Ectodermal cell (in vitro differentiated cells): ENCODE results near the gene SORBS2.

Experiments
- H3K27ac ChIP-seq: 2 replicates; pipeline ENCODE4 v1.7.0; 2013; ENCODE audit warnings: mild to moderate bottlenecking, low read depth, low read length; ENCODE audit not compliant: insufficient read depth, poor library complexity, severe bottlenecking
- H3K27me3 ChIP-seq: 2 replicates; pipeline ENCODE4 v1.7.0; 2013; ENCODE audit warnings: mild to moderate bottlenecking, low read length; ENCODE audit not compliant: insufficient read depth, control insufficient read depth, poor library complexity, severe bottlenecking
- H3K36me3 ChIP-seq: one replicate; pipeline ENCODE4 v1.7.0; 2013; ENCODE audit warnings: low read length; ENCODE audit not compliant: control insufficient read depth, insufficient read depth
- H3K4me1 ChIP-seq: one replicate; pipeline ENCODE4 v1.7.0; 2013; ENCODE audit warnings: low read length; ENCODE audit not compliant: control insufficient read depth, insufficient read depth
- H3K4me3 ChIP-seq: 2 replicates; pipeline ENCODE4 v1.7.0; 2013; ENCODE audit warnings: low read depth, low read length, control low read depth; ENCODE audit not compliant: insufficient read depth
- H3K9me3 ChIP-seq: 2 replicates; pipeline ENCODE4 v1.7.0; 2013; ENCODE audit warnings: mild to moderate bottlenecking, low read length, moderate library complexity; ENCODE audit not compliant: control insufficient read depth
- WGBS, 2 experiments: methylation state at CpG; one replicate each; pipeline ENCODE4 v1.1.7; 2013; ENCODE audit warnings: missing lambda C conversion rate in 2 of 2; 5-methylcytosine and 5-hydroxymethylcytosine counted together

The SORBS2 gene

GRCh38 chr4:185685804-185686203 lies 126.2 kb downstream of the SORBS2 start:
- Histone ChIP-seq H3K27ac (no peak overlapping the region), H3K4me1 (no peaks in the 10 kb centered on the region), H3K27me3 (no peaks in the 10 kb centered on the region), H3K36me3 (no peaks in the 10 kb centered on the region), H3K9me3 (no peaks in the 10 kb centered on the region), H3K4me3 (no peak overlapping the region)
- no CpG with 5 or more reads among the region's 1 CpG for WGBS, 2 experiments

DNA sequence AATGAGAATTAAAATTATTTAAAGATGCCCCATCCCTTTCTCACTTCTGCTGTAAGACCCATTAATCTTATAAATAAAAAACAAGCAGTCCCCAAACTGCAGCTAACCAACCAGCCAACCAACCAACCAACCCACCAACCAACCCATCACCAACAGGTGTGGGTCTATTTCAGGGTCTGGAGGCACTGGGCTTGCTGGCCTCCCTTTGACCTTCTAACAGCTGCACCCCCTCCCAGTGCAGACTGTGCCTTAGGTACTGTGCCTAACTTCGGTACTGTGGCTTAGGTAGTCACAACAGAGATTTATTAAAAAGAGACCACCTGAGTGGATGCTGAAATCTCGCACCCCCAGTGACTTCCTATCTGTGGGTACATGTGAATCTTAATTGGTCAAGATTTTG lies 128.1 kb downstream of the SORBS2 start:
- Histone ChIP-seq H3K9me3 (no peaks in the 10 kb centered on the region), H3K4me3 (no peak overlapping the region), H3K36me3 (no peaks in the 10 kb centered on the region), H3K27ac (no peak overlapping the region), H3K4me1 (no peaks in the 10 kb centered on the region), H3K27me3 (no peaks in the 10 kb centered on the region)
- WGBS, 2 experiments, result 92 to 100% methylated on average over 2 of the region's 2 CpGs

- H3K9me3 ChIP-seq, result no peaks in the 10 kb centered on the region
- H3K36me3 ChIP-seq, result no peaks in the 10 kb centered on the region
- H3K27ac ChIP-seq, result no peak overlapping the region
- no peak overlapping the region for H3K4me3 ChIP-seq
- no peaks in the 10 kb centered on the region for H3K27me3 ChIP-seq
- WGBS, 2 experiments, result 95 to 97% methylated on average over 9 to 10 of the region's 10 CpGs
- no peaks in the 10 kb centered on the region for H3K4me1 ChIP-seq
Observed at GRCh38 chr4:185683222-185683621, 128.8 kb downstream of the SORBS2 start.

DNA sequence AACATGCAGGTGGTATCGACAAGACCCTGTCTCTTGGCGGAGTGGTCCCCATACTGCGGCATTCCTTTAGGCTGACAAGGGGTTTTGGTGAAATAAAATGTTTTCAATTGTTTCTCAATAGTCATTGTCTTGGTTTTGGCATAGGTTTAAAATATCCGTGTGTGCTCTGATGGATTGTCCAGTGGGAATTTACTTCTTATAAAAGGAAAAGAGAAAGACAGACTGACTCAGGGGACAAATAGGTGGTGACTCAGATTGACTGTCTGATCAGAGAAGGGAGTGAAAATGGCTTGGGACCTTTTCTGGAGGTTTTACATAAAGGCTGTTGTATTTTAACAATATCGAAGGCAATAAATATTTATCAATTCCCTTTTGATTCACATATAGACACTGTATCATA lies 129.8 kb downstream of the SORBS2 start:
- Histone ChIP-seq H3K4me3 (no peak overlapping the region), H3K27ac (no peak overlapping the region), H3K36me3 (no peaks in the 10 kb centered on the region), H3K9me3 (no peaks in the 10 kb centered on the region), H3K4me1 (no peaks in the 10 kb centered on the region), H3K27me3 (no peaks in the 10 kb centered on the region)
- 92 to 94% methylated on average over 4 of the region's 5 CpGs for WGBS, 2 experiments

GRCh38 chr4:185681604-185682003 lies 130.4 kb downstream of the SORBS2 start:
- WGBS, 2 experiments, result 87 to 88% methylated on average over 6 of the region's 6 CpGs
- Histone ChIP-seq H3K27ac (no peak overlapping the region), H3K9me3 (no peaks in the 10 kb centered on the region), H3K36me3 (no peaks in the 10 kb centered on the region), H3K4me1 (no peaks in the 10 kb centered on the region), H3K27me3 (no peaks in the 10 kb centered on the region), H3K4me3 (no peak overlapping the region)

DNA sequence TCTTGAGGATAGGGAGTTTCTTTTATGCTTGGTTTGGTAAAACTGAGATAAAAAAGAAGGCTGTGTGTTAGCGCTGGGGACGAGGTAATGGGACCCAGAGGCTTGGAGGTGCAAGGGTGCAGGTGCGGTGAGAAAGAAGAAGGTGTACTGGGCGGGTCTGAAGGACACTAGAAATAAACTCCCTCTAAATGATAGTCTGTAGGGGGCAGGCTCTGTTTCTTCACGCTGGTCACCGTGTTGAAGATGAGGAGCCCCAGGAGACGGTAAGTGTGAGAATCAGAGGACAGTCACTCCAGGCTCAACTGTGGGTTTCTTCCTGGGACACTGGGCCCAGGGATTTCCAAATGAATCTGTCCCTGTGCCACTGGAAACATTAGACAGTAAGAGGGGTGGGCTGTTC lies 131.4 kb downstream of the SORBS2 start:
- WGBS, 2 experiments, result 85% methylated on average over 7 of the region's 7 CpGs
- Histone ChIP-seq H3K4me3 (no peak overlapping the region), H3K27ac (no peak overlapping the region), H3K36me3 (no peaks in the 10 kb centered on the region), H3K9me3 (no peaks in the 10 kb centered on the region), H3K4me1 (no peaks in the 10 kb centered on the region), H3K27me3 (no peaks in the 10 kb centered on the region)

GRCh38 chr4:185679523-185679922 lies 132.5 kb downstream of the SORBS2 start:
- Histone ChIP-seq H3K4me3 (no peak overlapping the region), H3K27me3 (no peaks in the 10 kb centered on the region), H3K4me1 (no peaks in the 10 kb centered on the region), H3K27ac (no peak overlapping the region), H3K36me3 (no peaks in the 10 kb centered on the region), H3K9me3 (no peaks in the 10 kb centered on the region)
- 91 to 98% methylated on average over 3 of the region's 3 CpGs for WGBS, 2 experiments

DNA sequence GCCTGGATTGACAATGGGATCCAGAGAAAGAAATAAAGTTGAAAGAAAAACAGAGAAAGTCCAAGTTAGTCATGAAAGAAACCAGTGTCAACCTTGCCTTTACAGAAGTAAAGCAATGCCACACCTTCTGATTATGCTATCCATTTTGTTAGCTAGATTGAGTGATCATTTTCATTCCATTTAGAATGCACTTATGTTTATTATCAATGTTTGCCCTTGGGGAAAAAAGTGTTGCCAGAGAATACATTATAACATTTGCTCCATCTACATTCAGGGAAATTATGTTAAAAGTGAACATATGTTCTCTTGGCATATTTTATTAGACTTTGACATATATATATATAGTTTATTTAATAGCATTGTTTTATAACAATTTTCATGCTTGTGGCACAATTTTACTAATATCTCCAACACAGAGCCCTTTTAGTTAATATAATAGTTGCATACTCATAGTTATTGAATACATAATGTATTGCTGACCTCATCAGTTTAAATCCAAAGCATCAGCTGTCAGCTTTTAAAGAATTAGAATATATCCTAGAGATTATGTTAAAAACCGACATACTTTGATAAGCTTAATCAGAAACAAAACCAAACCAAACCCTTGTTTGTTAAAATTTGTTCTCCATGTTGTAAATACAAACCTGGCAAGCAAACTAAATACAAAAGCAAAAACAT lies 134.2 kb downstream of the SORBS2 start:
- no peaks in the 10 kb centered on the region for H3K27me3 ChIP-seq
- WGBS, 2 experiments, result 100% methylated on average over 1 of the region's 1 CpG
- H3K4me3 ChIP-seq, result no peak overlapping the region
- no peaks in the 10 kb centered on the region for H3K36me3 ChIP-seq
- no peak overlapping the region for H3K27ac ChIP-seq
- H3K4me1 ChIP-seq, result no peaks in the 10 kb centered on the region
- H3K9me3 ChIP-seq, result no peaks in the 10 kb centered on the region

DNA sequence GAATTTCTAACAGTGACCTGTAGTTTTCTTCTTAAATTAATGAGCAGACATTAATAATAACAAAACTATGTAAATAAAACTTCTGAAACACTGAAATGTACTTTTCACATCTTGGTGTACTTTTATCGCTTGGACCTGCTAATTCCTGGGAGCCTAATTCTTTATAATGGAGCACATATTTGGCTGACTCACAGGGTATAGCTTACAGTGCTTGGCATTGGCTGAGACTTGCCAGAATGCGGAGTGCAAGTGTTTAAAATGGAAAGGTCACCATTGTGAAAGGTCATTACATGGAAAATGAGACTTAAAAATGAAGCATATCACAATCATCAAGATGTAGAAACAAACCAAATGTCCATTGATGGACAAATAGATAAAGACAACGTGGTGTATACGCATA lies 139.4 kb downstream of the SORBS2 start:
- Histone ChIP-seq H3K27ac (no peak overlapping the region), H3K4me1 (no peaks in the 10 kb centered on the region), H3K27me3 (no peaks in the 10 kb centered on the region), H3K9me3 (no peaks in the 10 kb centered on the region), H3K36me3 (no peaks in the 10 kb centered on the region), H3K4me3 (no peak overlapping the region)
- WGBS, 2 experiments, result 72 to 73% methylated on average over 4 of the region's 4 CpGs

GRCh38 chr4:185672151-185672550 lies 139.8 kb downstream of the SORBS2 start:
- Histone ChIP-seq H3K4me3 (no peak overlapping the region), H3K27me3 (no peaks in the 10 kb centered on the region), H3K4me1 (no peaks in the 10 kb centered on the region), H3K27ac (no peak overlapping the region), H3K36me3 (no peaks in the 10 kb centered on the region), H3K9me3 (no peaks in the 10 kb centered on the region)
- WGBS, 2 experiments, result 48 to 49% methylated on average over 2 of the region's 2 CpGs

- no peak overlapping the region for H3K4me3 ChIP-seq
- 95 to 96% methylated on average over 4 of the region's 4 CpGs for WGBS, 2 experiments
- no peaks in the 10 kb centered on the region for H3K27me3 ChIP-seq
- no peak overlapping the region for H3K27ac ChIP-seq
- H3K4me1 ChIP-seq, result no peaks in the 10 kb centered on the region
- no peaks in the 10 kb centered on the region for H3K9me3 ChIP-seq
- no peaks in the 10 kb centered on the region for H3K36me3 ChIP-seq
Observed at GRCh38 chr4:185671496-185671895, 140.5 kb downstream of the SORBS2 start.
